Stimulated activated CD8-positive, alpha-beta memory T cell treated with anti-CD3 and anti-CD28 coated beads, Interleukin-15, amount 100 ng/mL, for 48 hours (primary cell): ENCODE measurements around the gene CHRNA7.

Experiments
- DNase-seq, 2 donors: peaks; one replicate each; pipeline ENCODE4 v3.0.0-alpha.2; 2020; ENCODE audit warnings: low read depth in 2 of 2

The CHRNA7 gene

DNA sequence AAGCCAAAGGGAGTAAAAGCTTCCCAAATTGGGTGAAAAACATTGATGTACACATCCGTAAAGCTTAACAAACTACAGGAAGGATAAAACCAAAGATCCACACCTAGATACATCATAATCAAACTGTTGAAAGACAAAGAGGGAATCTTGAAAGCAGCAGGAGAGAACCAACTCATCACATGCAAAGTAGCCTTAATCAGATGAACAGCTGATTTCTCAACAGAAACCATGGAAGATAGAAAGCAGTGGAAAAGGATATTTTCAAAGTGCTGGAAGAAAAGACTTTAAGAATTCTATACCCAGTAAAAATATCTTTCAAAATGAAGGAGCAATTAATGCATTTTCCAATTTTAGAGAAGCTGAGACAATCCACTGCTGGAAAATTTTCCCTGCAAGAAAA, 36.8 kb downstream of the CHRNA7 start:
- DNase-seq = no peak

DNA sequence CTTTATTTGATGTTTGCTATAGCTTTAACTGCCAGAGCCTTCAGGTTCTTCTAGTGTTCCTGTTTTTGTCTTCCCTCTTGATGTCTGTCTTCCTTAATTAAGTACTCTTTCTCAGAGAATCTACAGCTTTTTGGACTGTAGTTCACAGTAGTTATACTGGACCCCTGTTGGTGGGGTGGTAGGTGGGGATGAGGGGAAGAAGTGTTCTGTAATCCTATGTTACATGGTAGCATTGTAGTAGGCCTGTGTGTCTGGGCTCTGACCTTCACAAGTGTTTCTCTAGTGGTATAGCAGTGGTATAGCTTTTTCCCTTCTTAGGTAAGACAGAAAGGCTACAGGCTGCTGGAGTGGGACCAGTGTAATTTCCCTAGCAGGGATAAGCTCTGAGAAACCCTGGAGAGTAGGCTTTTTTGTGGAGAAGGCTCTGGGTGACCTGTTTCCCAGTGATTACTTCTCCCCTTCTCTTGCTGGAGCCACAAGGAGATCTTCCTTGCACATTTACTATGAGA, 59.6 kb downstream of the CHRNA7 start:
- no peak for DNase-seq

DNA sequence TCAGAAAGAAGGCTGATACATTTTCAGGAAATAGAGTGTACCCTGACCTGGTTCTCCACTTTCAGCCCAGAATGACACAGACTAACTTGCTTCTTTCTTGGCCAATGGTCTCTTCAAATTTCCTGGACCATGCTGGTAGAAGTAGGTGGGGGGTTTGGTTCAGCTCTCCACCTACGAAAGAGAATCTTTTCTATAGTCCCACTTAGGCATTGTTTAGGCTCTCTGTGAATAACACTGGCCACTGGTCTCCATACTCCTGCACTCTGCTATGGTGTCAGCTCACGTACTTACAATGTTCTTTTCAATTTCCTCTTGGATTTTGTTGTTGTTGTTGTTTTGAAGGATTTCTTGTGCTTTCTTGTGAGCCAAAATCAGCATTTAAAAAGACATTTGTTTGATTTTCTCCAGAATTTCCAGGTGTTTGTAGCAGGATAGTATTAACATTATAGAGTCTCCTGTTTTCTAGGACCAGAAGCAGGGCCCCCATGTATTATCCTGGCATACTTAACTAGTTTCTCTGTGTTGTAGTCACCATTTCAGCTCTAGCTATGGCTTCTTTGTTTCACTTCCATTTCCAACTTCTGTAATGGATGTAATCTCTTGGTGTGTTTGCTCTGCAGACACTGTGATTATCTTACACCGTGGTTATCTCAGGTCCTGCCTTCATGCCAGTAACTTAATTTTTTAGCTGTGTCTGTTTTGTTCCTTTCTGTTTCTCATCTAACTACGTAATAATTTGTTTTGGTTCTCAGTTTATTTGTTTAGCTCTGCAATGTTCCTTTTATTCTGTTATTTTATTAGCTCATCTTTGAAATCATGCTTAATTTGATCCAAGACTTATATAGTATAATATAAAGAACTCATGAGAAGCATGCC, 61.4 kb downstream of the CHRNA7 start:
- DNase-seq = no peak

DNA sequence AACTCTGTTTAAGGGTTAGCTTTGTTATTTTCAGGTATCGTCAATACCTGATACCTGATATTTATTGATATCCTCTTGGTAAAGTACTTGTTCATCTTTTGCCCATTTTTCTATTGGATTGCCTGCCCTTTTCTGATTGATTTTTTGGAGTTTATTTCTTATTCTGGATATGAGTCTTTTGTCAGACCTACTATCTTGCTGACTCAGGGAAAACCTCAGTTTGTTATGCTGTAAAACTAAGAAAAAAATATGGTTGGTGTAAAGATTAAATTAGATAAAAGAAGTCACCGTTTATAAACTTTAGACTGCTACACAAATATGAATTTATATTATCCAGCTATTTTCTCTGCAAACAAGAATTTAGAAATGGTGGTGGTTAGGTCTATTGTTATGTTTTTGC, 65.9 kb downstream of the CHRNA7 start:
- no peak for DNase-seq

DNA sequence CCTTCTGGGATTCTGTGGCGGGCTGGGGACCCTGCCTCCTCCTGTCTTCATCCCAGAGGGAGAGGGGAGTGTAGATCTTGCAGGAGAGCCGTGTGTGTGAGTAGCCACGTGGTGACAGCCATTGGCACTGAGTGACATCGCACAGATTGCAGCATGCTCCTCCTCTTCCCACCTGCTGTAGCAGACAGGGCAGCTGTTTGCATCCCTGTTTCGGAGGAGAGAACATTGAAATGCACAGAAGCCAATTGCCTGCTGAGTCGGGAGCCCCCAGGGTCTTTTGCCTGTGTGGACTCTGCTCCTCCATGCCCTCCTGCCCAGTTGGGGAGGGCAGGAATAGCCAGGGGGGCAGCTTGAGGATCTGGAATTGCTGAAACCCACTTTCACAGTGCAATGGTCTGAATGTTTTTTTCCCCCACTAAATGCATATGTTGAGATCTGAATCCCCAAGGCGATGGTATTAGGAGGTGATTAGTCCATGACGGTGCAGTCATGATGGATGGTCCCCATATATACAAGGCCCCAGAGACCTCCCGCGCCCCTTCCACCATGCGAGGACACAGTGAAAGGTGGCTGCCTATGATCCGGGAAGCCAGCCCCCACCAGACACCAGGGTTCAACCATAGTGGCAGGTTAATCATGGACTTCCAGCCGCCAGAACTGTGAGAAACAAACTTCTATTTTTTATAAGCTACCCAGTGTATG, 66.8 kb downstream of the CHRNA7 start:
- no peak for DNase-seq

DNA sequence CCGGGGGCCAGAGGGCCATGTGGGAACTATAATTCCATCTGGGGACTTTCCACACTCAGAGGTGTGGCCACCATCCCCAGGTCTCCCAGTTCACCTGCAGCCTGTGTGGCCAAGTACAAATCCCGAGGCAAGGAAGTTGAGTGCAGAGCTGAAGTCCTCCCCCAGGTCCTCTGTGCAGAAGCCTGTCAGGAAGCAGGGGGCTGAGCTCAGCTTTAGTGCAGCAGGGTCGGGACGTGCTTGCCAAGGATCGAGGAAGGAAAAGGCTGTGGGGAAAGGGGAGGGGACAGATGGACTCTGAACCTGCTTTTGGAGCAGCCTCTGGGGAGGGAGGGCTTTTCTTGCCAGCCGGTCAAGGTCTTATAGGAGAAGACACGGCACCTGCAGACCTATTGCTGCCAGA, 67.7 kb downstream of the CHRNA7 start:
- no peak for DNase-seq

DNA sequence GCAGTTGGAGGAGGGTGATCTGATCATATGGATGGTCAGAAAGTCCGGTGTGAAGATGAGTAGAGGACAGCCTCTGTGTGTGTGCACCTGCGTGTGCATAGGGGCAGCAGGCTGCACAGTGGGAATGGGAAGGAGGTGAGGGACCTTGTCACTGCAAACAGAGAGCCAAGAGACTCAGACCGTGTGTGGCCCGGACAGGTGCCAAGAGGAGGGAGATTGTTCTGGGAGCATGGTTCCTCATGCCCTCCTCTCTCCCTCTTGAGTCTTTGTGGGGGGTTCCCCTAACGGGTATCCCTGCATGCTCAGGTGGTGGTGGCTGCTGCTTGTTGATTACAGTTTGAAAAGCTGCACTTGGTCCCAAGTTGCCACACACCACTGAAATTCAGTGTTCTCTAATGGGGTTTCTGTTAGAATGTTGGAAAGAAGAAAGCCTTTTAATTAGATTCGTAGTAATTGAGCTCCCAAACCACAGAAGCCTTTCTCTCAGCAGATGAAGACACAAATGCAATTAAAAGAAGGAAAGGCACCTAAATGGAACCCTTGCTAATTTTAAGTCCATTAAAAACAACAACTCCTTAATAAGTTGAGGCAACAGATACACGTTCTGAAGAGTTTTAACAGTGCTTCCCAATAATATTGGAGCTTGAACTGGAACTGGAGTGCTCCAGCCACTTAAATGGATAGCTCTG, 68.9 kb downstream of the CHRNA7 start:
- DNase-seq = no peak

DNA sequence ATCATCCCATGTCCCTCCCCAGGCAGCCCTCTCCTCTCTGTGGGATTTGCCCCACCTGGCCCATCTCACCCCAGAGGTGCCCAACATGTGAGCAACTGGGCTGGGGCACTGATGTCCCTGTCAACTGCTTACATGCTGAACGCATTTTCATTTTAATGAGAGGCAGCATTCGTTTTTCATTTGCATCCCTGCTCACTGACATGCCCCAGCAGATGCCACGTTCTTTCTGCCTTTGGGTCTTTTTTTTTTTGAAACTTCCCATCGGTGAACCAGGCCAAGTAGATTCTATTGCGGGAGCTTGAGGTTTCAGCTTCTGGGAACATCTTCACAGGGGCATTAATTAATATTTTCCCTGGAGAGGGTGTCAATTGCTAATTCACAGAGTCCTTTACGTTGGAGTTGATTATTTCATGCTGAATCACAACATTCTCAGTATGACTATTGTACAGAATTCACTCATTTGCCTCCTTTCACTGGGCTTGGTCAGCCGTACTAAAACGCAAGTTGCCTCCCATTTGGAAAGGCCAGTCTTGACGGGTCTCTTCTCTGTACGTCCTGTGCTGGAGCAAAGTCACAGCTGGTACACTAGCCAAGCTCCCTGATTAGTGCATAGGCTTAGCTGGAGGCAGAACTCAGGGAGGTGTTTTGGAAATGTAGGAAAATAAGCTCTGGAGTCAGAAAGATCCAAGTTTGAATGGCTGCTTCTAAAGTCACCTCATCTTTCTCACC, 69.8 kb downstream of the CHRNA7 start:
- no peak for DNase-seq

DNA sequence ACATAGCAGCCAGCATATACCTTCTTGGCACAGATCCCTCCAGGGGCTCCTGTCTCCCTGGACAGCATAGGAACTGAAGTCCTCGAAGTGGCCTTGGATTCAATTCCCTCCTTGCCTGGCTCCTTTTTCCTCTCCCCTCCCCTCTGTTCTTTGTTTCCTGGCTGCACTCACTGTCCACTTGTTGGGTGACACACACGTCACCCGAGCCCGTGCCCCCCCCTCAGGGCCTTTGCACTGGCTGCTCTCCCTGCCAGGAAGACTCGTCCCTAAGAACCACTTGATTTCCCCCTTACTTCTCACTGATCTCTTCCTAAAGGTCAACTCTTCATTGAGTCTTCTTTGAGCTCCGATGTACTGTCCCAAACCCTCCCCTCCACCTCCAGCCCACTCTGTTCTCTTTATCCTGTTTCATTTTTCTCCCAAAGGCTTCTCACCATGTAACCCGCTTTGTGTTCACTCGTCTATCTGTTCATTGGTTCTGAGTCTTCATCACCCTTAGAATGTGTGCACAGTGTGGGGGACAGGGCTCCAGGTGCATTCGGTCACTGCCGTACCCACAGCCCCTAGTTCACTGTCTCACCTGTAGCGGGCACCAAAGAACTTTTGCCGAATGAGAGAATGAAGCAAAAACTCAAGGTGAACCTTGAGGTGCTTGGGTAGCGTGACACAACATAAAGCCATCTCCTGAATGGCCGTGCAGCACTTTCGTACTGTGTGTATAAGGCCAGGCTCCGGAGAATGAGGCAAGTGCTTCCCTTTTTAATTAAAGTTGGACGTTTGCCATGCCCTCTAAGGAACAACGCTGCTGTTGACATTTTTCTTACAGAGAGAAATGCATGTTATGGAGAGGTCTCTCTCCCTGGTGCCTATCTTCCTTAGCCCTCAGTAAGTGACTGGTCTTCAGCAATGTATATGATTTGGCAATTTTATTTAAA, 74.0 kb downstream of the CHRNA7 start:
- no peak for DNase-seq

DNA sequence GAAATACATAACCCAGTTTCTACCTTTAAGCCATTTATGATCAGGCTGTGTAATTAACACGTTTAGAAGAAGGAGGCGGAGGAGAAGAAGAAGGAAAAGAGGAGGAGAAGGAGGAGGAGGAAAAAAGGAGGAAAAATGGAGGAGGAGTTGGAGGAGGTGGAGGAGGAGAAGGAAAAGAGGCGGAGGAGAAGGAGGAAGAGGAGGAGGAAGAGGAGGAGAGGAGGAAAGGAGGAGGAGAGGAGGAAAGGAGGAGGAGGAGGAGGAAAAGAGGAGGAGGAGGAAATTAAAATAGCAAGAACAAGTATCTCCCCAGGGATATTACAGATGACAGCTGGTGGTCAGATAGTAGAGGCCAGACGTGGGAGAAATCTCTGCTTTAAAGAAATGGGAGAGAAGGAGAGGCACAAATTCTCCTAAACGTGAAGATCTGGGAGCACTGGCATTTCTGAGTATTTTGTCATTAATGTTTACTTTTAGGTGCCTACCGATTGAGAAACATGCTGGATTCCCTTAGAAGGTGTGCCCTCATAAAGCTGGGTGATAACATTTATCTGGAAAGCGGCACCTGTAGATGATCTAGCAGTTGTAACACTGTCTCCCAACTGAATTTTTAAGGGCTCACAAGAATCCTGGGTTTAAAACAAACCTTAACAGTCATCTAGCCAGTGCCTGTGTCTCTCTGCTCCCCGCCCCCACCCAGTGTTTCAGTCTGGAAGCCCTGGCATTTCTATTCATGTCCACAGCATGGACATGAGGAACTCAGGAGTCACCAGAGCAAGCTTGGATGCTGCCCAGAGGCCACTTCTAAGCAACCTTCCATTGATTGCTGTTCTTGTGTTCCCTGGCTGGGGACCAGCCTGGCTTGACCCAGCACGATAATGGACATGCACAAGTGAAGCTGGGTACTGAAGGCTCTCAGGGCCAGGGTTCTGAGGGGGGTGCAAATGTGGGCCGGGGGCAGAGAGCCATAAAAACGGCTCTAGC, 75.2 kb downstream of the CHRNA7 start:
- no peak for DNase-seq

DNA sequence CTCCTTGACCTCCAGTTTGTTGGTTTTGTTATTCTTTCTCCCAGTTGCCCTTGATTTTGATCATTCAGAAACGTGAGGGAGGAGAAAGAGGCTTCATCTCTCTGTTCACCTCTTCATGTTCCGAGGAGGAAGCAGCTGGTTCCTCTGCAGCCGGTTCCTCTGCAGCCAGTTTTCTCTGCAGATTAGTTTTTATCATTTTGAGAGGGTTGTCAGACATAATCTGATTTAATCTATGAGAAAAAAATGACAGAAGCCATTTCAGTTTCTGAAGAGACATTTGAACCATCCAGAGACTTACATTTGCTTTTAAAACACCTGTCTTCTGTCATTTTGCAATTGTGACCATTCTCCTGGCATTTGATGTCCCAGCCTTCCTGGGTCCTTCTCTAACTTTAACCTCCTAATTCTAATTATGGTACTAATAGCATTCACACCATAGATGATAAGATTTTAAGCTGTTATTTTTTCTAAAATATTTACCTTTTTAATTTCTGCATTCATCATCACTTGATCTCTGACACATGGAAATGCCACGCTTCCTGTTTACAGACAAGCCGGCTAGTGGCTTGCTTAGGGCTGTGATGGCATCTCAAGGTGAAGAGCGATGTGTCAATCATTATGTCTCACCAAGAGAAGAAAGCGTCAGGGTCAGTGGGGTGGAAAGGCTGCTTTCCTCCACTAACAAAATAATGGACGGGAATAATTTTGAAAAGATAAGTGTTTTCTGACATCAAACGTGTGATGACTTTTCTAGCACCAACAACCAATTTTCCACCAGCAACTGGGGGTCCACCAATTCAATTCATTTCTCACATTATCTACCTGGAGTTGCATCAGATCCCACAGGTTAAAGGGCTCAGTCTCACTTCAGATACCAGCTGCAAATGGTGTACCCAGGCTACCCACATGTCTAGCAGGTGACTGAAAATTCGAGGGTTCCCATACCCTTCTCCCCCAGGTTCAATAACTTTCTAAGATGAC, 76.4 kb downstream of the CHRNA7 start:
- DNase-seq = no peak

DNA sequence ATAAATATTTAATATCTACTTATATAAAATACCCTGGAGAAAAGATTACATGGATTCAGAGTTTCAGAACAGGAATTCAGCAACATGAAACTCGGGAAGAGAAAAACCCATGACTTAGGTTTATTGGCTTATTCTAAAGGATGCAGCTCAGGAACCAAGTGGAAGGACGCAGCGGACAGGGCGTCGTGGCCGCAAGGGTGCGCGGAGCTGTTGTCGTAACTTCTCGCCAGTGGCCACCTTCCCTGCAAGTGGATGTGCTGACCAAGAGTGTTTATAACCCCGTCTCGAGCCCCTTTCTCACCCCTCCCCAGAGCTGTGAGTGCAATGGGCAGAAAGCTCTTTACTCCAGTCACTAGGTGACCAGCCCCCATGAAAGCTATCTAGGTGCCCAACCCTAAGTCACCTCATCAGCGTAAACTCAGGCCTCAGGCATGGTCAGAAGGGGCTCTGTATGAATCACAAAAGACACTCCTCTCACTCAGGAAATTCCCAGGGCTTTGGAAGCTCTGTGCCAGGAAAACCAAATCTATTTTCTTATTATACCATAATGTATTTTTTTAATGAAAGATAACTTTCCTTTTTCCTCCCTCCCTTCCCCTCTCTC, 77.3 kb downstream of the CHRNA7 start:
- DNase-seq = no peak

DNA sequence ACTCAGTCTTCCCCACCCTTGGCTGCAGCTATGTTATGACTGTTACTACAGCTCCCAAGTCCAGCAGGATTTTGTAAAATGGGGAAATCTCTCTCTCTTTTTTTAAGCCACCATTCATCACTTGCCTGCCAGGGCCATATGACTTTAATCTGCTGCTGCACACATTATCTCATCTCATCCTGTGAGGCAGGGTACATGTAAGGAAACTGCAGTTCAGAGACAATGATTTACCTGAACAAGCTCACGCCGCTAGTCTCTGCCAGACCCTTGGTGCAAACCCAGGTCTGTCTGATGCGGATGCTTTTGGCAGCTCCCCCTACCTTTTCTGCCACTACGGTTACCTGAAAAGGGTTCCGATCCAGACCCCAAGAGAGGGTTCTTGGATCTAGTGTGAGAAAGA, 78.3 kb downstream of the CHRNA7 start:
- no peak for DNase-seq

DNA sequence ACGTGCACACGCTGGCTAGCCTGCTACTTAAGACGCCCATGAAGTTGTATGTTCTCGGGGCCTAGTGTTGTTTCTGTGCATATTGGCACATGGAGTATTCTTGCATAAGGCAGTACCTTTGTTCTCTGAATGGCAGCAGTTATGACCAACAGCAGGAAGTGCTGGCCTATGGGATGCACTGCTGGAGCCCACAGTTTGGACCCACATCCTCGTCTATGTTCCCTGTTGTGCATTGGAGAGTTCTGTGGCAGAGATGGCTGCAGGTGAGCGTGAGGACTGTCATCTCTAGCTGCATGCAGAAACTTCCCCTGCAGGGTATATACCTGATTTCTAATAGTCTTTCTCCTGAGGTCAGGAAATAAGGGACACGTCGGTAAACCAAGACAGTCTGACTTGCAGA, 81.8 kb downstream of the CHRNA7 start:
- no peak for DNase-seq

DNA sequence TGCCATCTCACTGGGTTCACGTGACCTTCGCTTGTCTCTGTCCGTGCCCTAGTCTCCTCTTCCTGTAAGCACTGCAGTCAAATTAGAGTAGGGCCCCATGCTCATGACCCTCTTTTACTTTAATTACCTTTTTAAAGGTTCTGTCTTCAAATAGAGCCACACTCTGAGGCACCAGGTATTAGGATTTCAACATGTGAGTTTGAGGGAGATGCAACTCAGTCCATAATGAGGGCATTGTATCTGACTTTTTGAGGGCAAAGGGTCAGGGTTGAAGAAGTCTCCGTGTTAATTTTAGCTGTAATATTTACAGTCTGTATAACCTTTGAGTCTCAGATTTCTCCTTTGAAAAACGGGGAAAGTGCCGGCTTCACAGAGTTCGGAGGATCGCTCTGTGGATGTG, 82.9 kb downstream of the CHRNA7 start:
- no peak for DNase-seq

DNA sequence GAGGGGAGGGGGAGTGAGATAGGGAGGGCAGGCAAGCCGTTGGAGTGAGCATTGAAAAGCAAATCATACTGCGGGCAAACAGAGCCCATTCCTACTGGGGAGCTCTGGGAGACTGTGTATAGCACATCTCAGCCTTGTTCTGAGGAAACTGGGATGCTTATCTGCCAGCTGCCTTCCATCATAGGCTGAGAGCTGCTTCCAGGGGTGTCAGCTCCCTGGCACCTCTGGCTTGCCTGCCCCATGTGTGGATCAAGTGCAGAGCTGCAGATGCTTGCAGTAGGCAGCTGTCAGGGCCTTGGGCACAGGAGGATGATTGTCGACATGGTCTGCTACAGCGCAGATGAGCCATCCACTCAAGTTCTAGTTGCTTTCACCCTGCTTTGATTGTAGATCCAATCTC, 86.8 kb downstream of the CHRNA7 start:
- DNase-seq = no peak

DNA sequence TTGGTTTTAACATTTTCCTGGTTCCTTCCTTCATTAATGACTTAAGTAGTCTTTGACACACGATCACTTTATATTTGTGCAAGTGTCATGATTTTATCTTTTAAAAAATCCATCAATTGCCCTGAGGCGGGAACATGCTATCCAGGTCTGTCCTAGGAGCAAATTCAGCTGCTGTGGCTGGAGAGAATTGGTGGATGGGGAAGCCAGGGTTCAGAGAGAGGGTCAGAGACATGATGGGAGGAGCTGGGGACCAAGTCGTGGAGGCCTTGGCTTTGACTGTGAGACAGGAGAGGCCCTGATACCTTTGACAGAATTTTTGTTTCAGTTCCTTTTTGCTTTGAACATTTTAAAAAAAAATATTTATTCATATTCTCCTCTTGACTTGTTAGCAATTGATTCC, 89.0 kb downstream of the CHRNA7 start:
- no peak for DNase-seq
